Activated naive CD4-positive, alpha-beta T cell treated with anti-CD3 and anti-CD28 coated beads, Interleukin-2, amount 50 U/mL, for 16 hours (primary cell): ENCODE results near the gene WDPCP.
"Not testable (repeated sequence)": the region's sequence is repeated elsewhere in the genome, so short reads cannot be mapped to it uniquely, and the experiment has no call there.

Source experiments
- DNase-seq: peaks from one replicate; pipeline ENCODE4 v3.0.0-alpha.2; 2020

WDPCP gene, protein sequence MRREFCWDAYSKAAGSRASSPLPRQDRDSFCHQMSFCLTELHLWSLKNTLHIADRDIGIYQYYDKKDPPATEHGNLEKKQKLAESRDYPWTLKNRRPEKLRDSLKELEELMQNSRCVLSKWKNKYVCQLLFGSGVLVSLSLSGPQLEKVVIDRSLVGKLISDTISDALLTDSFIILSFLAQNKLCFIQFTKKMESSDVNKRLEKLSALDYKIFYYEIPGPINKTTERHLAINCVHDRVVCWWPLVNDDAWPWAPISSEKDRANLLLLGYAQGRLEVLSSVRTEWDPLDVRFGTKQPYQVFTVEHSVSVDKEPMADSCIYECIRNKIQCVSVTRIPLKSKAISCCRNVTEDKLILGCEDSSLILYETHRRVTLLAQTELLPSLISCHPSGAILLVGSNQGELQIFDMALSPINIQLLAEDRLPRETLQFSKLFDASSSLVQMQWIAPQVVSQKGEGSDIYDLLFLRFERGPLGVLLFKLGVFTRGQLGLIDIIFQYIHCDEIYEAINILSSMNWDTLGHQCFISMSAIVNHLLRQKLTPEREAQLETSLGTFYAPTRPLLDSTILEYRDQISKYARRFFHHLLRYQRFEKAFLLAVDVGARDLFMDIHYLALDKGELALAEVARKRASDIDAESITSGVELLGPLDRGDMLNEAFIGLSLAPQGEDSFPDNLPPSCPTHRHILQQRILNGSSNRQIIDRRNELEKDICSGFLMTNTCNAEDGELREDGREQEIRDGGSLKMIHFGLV

DNA sequence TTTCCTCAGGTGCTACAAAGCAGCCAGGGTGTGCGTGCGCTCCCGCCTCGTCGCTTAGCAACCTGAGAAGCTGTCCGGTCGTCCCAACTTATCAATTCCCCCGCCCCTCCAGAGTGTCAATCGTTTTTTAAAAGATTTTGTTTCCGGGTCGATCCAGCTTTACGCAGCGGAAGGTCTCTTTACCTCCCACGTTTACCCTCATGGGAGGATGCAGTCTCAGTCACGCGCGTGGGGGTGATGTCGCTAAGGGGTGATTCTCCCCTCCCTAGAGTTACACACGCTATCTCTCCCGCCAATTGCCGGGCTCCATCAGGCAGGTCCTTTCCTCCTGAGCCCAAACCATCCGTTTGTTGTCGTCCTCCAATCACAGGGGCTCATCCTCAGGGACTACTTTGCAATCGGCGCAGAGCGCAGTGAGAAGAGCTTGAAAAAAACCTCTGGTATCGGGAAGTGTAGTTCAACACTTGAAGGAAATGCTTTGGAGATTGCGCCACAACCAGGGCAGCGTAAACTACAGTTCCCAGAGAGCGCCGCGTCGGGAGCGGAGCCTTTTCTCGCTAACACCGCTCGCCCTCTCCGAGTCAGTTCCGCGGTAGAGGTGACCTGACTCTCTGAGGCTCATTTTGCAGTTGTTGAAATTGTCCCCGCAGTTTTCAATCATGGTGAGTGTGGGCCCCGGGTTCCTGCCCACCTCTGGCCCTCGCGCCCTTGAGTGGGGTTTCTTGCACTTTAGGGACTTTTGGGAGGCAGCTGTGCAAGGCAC lies at the start of gene WDPCP, which contains the start of gene MDH1:
Gene WDPCP, minus strand, starts transcription at position 93 of the 763 bp plus-strand sequence. CDS start 206 bp downstream, outside the sequence.
Gene MDH1, plus strand, starts transcription at position 579 of the 763 bp plus-strand sequence. Its CDS starts 81 bp downstream, at position 660.
- DNase-seq: peak; percentile 95

DNA sequence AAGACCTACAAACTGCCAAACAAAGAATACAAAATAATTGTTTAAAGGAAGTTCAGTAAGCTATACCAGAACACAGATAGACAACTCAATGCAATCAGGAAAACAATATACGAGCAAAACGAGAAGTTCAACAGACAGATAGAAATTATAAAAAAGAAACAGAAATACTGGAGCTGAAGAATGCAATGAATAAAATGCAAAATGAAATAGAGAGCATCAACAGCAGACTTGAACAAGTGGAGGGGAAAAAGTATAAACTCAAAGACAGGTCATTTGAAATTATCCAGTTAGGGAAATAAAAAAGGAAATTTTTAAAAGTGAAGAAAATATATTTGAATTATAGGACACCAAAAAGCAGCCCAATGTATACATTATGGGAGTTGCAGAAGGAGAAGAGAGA lies 44.1 kb upstream of the WDPCP start:
- no peak for DNase-seq

DNA sequence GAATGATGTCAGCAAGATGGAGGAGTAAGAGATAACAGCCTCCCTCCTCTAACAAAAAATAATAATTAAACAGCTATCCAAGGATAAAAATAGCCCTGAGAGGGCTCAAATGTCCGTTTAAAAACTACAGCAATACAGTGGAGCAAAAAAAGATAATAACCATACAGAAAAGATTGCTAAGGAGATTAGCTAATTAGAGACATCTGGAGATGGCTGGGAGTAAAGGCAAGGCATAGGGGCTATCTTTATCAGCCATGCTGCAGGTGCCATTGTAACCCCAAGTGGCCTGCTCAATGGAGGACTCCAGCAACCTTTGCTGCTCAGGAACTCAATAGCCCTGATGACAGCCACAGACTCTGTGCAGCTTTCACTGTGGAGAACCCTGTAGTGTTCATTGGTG lies 43.2 kb upstream of the WDPCP start:
- no peak for DNase-seq

DNA sequence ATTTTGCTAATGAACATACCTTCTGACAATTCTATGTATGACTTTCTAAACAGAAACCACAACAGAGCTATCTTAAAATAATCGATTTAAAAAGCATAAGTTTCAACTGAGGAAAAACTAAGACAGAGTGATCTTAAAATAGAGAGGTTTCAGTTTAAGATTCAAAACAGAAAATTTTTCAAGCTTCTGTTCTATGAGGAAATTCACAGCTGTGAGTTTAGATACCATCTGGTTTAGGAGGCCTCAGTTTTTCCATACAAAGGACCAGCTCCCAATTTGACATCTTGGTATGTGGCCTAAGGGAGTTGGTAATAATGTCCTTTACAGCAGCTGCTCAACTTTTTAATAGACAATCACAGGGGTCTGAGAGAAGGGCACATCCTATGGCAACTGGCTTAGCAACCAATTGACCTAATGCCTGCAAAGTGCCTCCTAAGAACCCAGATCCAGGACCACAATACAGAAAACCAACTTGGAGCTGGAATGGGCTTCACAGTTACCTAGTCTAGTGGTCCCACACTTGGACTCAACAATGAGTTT lies 40.2 kb upstream of the WDPCP start:
- no peak for DNase-seq

DNA sequence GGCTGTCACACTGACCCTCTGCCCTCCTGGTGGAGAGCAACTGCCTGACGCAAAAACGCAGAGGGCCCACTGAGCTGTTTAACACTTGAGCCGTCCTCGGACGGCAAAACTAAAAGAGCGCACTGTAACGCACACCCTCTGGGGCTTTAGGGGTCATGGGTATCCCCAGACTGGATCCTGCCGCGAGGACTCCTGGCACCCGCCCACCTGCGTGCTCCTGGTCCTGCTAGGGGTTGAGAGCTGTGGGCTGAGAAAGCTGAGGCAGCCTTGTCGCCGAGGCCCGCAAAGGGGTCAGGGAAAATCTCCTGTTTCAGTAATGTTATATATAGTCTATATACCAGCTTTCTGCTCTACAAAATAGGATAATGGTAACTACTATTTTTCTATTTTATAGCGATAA lies 39.6 kb upstream of the WDPCP start:
- no peak for DNase-seq

DNA sequence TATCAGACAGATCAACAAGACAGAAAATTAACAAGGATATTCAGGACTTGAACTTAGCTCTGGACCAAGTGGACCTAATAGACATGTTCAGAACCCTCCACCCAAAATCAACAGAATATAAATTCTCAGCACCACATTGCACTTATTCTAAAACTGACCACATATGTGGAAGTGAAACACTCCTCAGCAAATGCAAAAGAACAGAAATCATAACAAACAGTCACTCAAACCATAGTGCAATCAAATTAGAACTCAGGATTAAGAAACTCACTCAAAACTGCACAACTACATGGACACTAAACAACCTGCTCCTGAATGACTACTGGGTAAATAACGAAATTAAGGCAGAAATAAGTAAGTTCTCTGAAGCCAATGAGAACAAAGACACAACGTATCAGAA lies 35.5 kb upstream of the WDPCP start:
- not testable (repeated sequence) for DNase-seq

DNA sequence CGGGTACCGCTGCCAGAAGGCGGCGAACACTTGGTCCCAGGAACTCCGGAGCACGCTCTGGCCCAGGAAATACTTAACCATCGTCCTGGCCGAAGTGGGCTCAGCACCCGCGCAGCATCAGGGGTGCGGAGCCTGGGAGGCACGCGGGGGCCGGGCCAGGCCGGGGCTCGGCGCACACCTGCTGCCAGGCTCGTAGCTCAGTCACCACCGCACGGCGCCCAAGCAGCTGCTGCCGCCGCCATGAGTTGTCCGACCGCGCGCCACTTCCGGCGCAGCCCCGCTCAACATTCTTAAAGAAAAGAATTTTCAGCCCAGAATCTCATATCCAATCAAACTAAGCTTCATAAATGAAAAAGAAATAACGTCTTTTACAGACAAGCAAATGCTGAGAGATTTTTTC lies 34.5 kb upstream of the WDPCP start:
- DNase-seq: no peak

DNA sequence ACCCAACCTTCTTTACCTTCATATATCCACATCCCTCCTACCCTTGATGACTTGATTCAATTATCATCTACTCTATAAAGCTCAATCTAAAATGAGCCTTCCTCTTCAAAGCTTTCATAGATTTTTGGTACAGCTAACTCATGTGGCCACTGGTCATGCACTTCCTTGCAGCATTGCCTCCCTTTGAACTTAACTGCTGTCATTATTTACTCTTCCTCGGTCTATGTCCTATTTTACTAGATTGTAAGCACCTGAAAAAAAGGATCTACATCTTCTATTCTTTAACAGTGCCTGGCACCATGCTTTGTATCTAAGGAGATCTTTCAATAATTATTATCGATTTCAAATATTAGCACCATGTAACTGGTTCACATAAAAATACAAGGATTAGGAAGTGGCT lies 31.1 kb upstream of the WDPCP start:
- DNase-seq: no peak

DNA sequence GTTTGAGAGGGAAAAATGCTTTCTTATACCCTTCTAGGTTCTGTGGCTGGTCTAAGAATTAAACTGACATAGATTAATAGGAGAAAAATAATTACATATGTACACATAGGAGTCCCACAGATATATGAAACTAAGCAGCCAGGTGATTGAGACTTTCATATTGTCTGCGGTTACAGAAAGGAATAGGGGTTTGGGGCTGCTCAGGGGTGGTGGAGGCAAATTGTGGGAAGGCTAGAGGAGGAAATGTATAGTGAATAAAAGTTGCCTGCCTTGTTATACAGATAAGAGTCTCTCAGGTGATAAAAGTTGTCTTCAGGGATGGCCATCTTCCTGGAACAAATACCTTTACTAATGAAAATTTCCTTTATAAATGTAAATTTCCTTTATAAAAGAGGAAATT lies 29.1 kb upstream of the WDPCP start:
- no peak for DNase-seq

DNA sequence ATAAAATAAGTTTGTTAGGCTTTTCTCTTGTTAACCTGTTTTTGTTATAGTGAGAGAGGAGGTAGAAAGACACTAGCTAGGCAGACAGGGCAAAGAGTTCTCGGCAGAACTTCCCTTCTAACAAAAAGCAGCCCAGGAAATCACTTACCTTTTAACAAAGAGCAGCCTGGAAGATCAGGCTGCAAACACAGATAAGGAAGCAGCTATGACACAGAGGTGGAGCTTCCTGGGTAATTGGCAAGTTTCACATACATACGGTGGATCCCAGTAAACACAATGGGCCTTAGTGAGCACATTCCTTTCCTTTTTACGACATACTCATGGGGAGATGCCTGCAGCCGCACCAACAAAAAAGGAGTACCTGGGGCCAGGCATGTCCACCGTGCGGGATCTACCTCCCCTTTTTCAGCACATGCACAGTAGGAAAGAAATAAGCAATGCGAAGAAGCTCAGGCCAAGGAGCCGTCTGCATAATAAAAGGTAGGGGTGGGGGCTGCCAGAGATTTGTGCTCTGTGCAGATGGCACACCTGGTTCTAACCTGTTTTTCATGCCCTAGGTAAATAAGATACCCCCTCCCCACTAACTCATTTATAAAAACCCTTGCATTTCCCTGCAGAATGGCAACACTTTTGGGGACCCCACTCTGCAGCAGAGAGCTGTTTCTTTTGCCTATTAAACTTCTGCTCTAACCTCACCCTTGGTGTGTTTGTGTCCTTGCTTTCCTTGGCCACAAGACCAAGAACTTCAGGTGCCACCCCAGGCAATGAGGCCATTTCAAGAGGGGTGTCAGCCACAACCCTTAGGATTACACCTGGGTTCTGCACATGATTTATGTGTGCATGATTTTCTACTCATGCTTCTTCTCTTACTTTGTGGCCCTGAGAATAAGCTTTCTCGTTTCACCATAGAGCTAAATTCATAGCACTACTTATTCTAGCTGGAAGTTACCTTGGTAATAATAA lies 27.0 kb upstream of the WDPCP start:
- no peak for DNase-seq

DNA sequence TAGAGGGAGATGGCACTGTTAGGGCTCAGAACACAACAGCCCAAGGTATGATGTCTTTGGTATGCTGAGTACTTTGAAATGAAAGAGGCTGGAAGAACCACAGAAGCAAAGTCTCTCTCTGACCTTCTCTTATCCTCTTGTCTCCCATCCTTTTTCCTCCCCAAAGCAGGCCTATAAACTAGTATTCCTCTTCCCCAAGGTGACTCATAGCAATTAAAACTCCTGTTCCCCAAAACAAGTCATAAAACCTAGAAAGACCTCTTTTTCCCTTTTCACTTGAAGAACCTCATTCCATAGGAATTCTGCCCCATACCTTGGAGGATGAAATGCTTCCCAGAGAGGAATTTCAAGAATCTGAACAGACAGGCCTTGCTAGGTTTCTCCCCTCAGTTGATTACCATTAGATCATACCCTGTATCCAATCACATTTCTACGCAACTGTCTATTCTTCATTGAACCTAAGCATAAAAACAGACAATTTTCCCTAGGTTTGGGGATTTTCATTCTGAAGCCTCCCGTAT lies 26.2 kb upstream of the WDPCP start:
- no peak for DNase-seq

DNA sequence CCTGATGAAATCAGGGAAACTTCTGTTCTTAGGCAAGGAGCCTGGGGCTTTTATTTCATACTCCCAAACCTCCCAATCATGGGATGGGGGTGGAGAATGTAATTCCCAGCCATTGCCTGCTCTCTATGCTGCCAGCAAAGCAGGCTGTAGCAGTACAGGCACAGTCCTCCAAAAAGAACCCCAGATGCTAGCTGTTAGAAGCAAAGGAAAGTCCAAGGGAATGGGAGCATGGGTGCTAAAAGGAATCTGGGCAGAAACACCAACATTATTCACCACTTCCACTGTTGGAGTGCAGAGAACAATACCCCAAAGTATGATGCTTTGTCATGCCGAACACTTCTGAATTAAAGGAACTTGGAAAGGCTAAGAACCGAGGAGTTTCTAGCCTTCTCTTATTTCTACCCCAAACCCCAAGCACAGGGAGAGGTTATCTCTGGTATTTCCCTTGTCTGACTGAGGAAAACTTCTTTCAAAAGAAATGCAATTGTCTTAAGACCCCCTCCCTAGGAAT lies 25.2 kb upstream of the WDPCP start:
- no peak for DNase-seq

DNA sequence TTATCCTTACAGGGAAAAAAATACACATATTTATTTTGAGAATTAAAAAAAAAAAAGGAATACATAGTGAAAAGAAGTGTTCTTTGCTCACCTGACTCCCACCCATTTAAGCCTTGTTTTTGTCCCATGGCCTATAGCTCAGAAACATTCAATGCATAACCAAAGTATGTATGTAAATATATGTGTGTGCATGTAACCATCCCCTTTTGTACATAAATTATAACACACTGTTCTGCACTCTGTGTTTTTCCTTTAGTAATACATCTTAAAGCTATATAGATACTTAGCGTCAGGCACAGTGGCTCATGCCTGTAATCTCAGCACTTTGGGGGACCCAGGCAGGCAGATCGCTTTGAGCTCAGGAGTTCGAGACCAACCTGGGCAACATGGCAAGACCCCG lies 22.2 kb upstream of the WDPCP start:
- DNase-seq: no peak

DNA sequence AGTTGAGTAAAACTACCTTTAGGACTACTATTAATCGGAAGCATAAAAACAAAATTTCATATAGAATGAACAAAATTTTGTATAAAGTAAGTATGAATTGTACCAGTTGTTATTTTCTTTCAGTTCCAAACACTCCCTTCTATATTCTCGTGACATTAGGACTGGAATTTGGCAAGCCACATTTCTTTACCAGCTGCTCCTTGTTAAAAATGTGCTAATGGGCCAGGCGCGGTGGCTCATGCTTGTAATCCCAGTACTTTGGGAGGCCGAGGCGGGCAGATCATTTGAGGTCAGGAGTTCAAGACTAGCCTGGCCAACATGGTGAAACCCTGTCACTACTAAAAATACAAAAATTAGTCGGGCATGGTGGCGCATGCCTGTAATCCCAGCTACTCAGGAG lies 20.6 kb upstream of the WDPCP start:
- not testable (repeated sequence) for DNase-seq

DNA sequence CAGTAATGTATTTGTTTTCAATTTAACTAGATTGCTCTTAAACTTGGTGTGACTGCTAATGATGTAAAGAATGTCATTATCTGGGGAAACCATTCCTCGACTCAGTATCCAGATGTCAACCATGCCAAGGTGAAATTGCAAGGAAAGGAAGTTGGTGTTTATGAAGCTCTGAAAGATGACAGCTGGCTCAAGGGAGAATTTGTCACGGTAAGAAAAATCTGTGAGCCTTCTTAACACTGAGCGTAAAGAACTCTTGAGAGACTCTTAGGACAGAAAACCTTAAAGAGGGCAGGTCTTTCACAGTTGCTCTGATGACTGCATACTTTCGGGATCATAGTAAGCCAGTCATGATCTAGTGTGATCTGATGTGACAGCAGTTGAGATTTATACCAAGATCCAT lies 16.4 kb upstream of the WDPCP start:
- no peak for DNase-seq

DNA sequence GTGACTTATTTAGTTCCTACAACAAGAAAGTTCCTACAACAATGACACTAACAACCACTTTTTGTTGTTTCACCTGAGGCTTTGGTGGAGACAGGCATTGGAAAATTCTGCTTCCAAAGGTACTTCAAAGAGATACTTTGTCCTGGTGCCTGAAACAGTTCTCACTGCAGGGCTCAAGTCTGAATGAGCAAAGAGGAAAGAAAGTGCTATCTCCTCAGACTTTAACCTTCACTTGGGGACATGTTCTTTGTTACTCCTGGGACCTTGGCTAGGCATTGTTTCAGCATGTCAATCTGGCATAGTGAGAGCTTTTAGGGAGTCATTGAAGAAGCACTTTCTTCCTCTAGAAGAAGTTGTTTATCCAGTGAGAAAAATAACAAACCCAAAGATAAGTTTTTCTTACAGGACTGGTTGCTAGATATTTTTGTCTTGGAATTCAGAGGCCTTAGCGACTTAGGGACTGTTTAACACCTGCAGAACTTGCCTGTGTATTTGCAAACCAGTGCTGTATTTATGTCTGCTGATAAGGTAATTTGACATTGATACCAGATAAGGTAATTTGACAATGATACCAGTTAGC lies 12.7 kb upstream of the WDPCP start:
- DNase-seq: no peak

DNA sequence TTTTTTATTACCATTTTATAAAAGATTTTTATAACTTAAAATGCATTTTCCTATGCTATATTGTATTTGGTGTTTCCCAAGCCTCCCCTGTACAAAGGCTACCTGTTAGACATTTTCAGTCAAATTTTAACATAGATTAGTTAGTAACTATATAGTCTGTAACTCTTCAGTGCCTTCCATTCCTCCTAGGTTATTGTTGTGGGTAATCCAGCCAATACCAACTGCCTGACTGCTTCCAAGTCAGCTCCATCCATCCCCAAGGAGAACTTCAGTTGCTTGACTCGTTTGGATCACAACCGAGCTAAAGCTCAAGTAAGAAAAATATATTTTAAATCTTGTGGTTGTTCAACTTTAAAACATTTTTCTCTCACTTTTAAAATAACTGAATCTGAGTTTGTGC lies 10.7 kb upstream of the WDPCP start:
- no peak for DNase-seq

DNA sequence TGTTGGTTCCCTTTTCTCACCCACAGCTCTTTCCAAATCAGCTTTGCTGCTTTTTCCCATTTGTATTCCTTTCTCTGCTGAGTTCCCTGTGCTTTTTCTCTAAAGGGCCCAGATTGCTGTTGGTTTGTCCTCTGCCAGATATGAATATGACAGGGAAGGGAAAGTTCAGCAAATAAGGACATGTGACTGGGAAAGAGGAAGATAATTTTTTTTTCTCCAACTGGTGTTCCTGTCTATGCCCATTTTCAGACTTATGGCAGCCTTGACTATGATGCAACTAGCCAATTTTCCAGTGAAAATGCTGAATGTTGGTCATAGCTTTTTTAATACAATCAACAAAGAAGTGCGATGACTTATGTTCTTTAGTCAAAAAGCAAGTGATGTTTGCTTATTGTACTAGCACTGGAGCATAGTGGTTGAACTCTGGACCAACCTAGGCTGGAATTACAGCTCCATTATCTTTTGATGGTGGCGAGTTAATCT lies 8.2 kb upstream of the WDPCP start:
- no peak for DNase-seq

DNA sequence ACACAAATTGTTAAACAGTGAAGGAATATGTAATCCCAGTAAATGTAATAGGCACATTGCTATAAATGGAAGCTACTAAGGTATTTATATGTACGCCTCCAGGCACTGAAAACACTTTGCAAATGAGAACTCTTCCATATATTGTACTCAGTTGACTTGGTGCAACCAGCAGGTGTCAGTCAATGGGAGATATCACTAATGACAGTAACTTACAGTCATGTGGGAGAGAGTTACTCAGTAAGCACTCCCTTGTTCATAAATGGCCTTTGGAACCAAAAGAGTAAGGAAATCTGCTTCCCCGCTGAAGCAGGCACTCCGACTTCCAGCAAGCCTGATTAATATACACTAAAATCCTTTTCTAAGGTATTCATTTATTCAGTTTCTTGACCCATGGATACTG lies 6.4 kb upstream of the WDPCP start:
- DNase-seq: no peak

DNA sequence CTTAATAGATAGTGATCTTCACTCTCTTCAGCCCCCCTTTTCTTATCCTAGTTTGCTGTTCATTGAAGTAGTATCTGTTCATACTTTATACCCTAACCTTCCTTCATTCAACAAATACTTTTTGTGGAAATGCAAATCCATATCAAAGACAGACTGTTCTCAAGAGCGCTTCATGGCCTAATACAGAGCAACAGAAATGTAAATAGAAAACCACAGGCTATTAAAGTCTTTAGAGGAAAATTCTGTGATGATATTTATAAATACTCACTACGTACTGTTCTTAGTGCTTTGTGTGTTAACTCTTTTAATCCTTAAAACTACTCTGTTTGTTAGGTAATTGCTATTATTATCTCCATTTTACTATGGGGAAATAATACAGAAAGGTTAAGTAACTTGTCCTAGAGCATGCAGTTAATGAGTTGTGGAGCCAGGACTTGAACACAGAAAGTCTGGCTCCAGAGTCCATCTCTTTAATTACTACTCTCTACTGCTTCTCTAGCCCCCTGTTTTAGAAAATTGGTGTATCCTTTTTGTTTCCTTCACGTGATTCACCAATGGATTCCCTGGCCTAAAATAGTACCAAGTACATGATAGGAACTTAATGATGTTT lies 3.4 kb upstream of the WDPCP start:
- no peak for DNase-seq
